ENCODE data around the gene ORM2. TPM values are rescaled to one million over a fixed set of nuclear protein-coding genes. Genes with fewer than 3 reads are reported as not detected.

The ORM2 gene
- total and polyA plus RNA-seq, 2 of the 8 experiments (the other 6 are each of a cell fraction or from before 2014, with no cell fraction given): 1.3 TPM; not detected in 1

GRCh38 chr9:114344692-114345091 lies 15.0 kb downstream of the ORM2 start (continued):
- TF ChIP-seq E2F6 (IDR thresholded peaks at IDR 0.05) (no peak), BACH1 (IDR thresholded peaks at IDR 0.05; ENCODE audit: low read length) (no peak), SIX5 (IDR thresholded peaks at IDR 0.05; ENCODE audit: low read depth, low read length) (no peak), KDM4A (IDR thresholded peaks at IDR 0.05; ENCODE audit: low read depth, low read length, severe bottlenecking) (no peak)
